Mucosa of stomach (tissue), 1 donor: ENCODE measurements around the gene EFNA5.

Source experiments
- H3K27me3 ChIP-seq: one replicate; pipeline ENCODE4 v1.7.0; 2013; ENCODE audit warnings: mild to moderate bottlenecking, low read length; ENCODE audit not compliant: control insufficient read depth, insufficient read depth
- H3K36me3 ChIP-seq: one replicate; pipeline ENCODE4 v1.7.0; 2013; ENCODE audit warnings: low read length; ENCODE audit not compliant: control insufficient read depth, insufficient read depth
- H3K4me1 ChIP-seq: one replicate; pipeline ENCODE4 v1.7.0; 2013; ENCODE audit warnings: mild to moderate bottlenecking, low read length; ENCODE audit not compliant: control insufficient read depth, insufficient read depth
- H3K4me3 ChIP-seq: one replicate; pipeline ENCODE4 v1.7.0; 2013; ENCODE audit warnings: low read length
- H3K9ac ChIP-seq: one replicate; pipeline ENCODE4 v1.7.0; 2013; ENCODE audit warnings: mild to moderate bottlenecking, low read length, moderate library complexity
- H3K9me3 ChIP-seq: one replicate; pipeline ENCODE4 v1.7.0; 2013; ENCODE audit warnings: mild to moderate bottlenecking, low read length, moderate library complexity; ENCODE audit not compliant: control insufficient read depth
- donor health status: Pancreatic carcinoma.

EFNA5 gene

GRCh38 chr5:107331312-107331711 is 339.4 kb downstream of the EFNA5 start:
- no peaks in the 10 kb centered on the region for H3K9me3 ChIP-seq

DNA sequence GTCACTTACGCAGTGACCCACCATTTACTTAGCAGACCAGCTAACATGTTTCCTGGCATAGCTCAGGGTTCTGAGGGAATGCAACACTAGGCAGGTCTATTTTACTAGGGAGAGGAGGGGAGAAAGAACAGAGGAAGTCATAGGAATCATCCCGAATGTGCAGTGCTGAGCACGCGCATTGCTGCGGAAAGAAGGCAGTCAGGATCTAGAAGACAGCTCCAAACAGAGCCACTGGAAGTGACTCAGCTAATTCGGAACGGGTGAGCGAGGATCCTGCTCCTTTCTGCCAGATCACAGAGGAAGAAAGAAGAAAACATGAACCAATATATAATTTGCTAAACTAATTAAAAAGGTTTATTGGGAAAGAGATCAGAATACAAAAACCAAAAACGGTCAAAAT is 339.8 kb downstream of the EFNA5 start:
- no peak overlapping the region for H3K4me3 ChIP-seq
- no peaks in the 10 kb centered on the region for H3K36me3 ChIP-seq
- H3K9ac ChIP-seq, result no peak overlapping the region

More at GRCh38 chr5:107331312-107331711, 339.4 kb downstream of the EFNA5 start:
- H3K27me3 ChIP-seq, result no peaks in the 10 kb centered on the region
- no peaks in the 10 kb centered on the region for H3K36me3 ChIP-seq
- no peak overlapping the region for H3K9ac ChIP-seq
- H3K4me3 ChIP-seq, result no peak overlapping the region
- H3K4me1 ChIP-seq, result no peaks in the 10 kb centered on the region

GRCh38 chr5:107329850-107330249 is 340.9 kb downstream of the EFNA5 start:
- H3K4me1 ChIP-seq, result no peaks in the 10 kb centered on the region
- H3K9ac ChIP-seq, result no peak overlapping the region
- H3K36me3 ChIP-seq, result no peaks in the 10 kb centered on the region
- H3K4me3 ChIP-seq, result no peak overlapping the region
- no peaks in the 10 kb centered on the region for H3K27me3 ChIP-seq
- no peaks in the 10 kb centered on the region for H3K9me3 ChIP-seq

More for the DNA sequence above, 339.8 kb downstream of the EFNA5 start:
- H3K27me3 ChIP-seq, result no peaks in the 10 kb centered on the region
- H3K9me3 ChIP-seq, result no peaks in the 10 kb centered on the region
- no peaks in the 10 kb centered on the region for H3K4me1 ChIP-seq
